Mucosa of descending colon (tissue), 3 donors: ENCODE data around the gene PSG7. TPM values are rescaled to one million over a fixed set of nuclear protein-coding genes. Genes with fewer than 3 reads are reported as not detected.
"Not testable (repeated sequence)": the region's sequence is repeated elsewhere in the genome, so short reads cannot be mapped to it uniquely, and the experiment has no call there.

ENCODE experiments used
- ATAC-seq: fragments of 200-7000 bp; cut with Tn5 transposase; one replicate; pipeline ENCODE4 v1.9.1; 2020; ENCODE audit warnings: mild to moderate bottlenecking, moderate library complexity
- DNase-seq, 3 donors: peaks; one replicate each; pipeline ENCODE4 v3.0.0-alpha.2; 2020
- H3K36me3 ChIP-seq: fragments of 200-600 bp; one replicate; pipeline ENCODE4 v1.8.0; 2021; ENCODE audit warnings: low read depth, mild to moderate bottlenecking
- H3K4me1 ChIP-seq: fragments of 200-600 bp; one replicate; pipeline ENCODE4 v1.8.0; 2021; ENCODE audit warnings: low read depth, mild to moderate bottlenecking
- H3K4me3 ChIP-seq: fragments of 200-600 bp; one replicate; pipeline ENCODE4 v1.8.0; 2021; ENCODE audit warnings: mild to moderate bottlenecking
- H3K9me3 ChIP-seq: fragments of 200-600 bp; one replicate; pipeline ENCODE4 v1.8.0; 2021; ENCODE audit warnings: mild to moderate bottlenecking
- intact Hi-C, 2 donors: fragments of 100-400 bp; cut with DNase I in 1 of 2; cut with micrococcal nuclease in 1 of 2; formaldehyde crosslinking; loops; one replicate each; pipeline versions ENCODE4 v1.11.0 to v1.11.1; 2022; cut with DNase I, micrococcal nuclease
- total RNA-seq, 3 donors: library from RNA; stranded (reverse); fragmentation: NEBNext Ultra II Directional in 2 of 3; extraction: Animal tissue kit (Norgen Biotek cat#: 25700) in 2 of 3; gene quantifications; one replicate each; pipeline versions ENCODE4 v1.2.1 to v1.2.4, GENCODE V29; 2021 to 2023
- donor health status: DM: no; HTN: no; CAD: no; lungs with moderate emphysema.
- donor health status: DM: no; HTN: no; CAD: no.
- donor health status: DM: no; HTN: yes; CAD: no.

Gene PSG7
- total RNA-seq, 3 donors from 2014 or later = not detected

GRCh38 chr19:42874901-42875813, 61.9 kb downstream of the PSG7 start:
- ATAC-seq, H3K36me3 ChIP-seq, H3K4me3 ChIP-seq, H3K9me3 ChIP-seq, intact Hi-C loops, H3K4me1 ChIP-seq, DNase-seq: not testable (repeated sequence)

DNA sequence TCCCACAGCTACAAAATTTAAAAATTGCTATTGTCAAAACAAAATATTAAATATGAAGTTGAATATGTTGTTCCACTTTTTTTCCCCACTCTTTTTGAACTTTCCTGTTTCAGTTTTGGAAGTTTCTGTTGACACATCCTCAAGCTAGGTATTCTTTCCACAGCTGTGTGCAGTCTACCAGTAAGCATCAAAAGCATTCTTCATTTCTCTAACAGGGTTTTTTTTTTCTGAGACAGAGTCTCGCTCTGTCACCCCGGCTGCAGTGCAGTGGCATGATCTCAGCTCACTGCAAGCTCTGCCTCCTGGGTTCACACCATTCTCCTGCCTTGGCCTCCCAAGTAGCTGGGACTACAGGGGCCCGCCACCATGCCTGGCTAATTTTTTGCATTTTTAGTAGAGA, 62.9 kb downstream of the PSG7 start:
- H3K9me3 ChIP-seq, intact Hi-C loops, DNase-seq, H3K4me3 ChIP-seq, H3K4me1 ChIP-seq, ATAC-seq, H3K36me3 ChIP-seq: not testable (repeated sequence)

Other genes with a start within 250 kb of the PSG7 start
- gene PSG3, start 196.7 kb downstream of the PSG7 start, total RNA-seq = not detected
- gene PSG8, start 171.5 kb downstream of the PSG7 start, total RNA-seq = not detected
- gene PSG1, start 57.5 kb downstream of the PSG7 start, total RNA-seq = not detected
- not detected for gene PSG6, start 19.3 kb downstream of the PSG7 start, total RNA-seq
- not detected for gene PSG11, start 89.3 kb upstream of the PSG7 start, total RNA-seq
- gene PSG2, start 145.5 kb upstream of the PSG7 start, total RNA-seq = not detected
- not detected for gene PSG5, start 249.3 kb upstream of the PSG7 start, total RNA-seq